B cell (primary cell): Measurements from ENCODE around the gene ZBED4. TPM values are rescaled to one million over a fixed set of nuclear protein-coding genes. Genes with fewer than 3 reads are reported as not detected.

Source experiments
- ATAC-seq: fragments of 200-7000 bp; cut with Tn5 transposase; one replicate; pipeline ENCODE4 v1.10.0; 2021; ENCODE audit warnings: low read depth, mild to moderate bottlenecking, moderate number of reproducible peaks, moderate library complexity
- CTCF ChIA-PET: fragments of 350-600 bp; sonication (Branson Sonifier 250); formaldehyde crosslinking; loops from one replicate; lab custom pipeline; 2021; ENCODE audit warnings: antibody characterized with exemption, inconsistent platforms; lab: Charles Lee
- POLR2A ChIA-PET: fragments of 350-600 bp; sonication (Branson Sonifier 250); formaldehyde crosslinking; loops from one replicate; lab custom pipeline; 2021; ENCODE audit warnings: antibody characterized with exemption; lab: Charles Lee
- DNase-seq: peaks from one replicate; pipeline ENCODE4 v3.0.0; 2013
- H2AFZ ChIP-seq: 2 replicates; pipeline ENCODE4 v1.6.1; 2012; ENCODE audit warnings: mild to moderate bottlenecking, low read depth, low read length; ENCODE audit not compliant: insufficient read depth, poor library complexity, severe bottlenecking
- H3K27ac ChIP-seq, 2 donors: 1 replicate in 1 of 2; 2 replicates in 1 of 2; pipeline ENCODE4 v1.5.1; 2012 to 2013; ENCODE audit warnings: low read length in 2 of 2, mild to moderate bottlenecking in 2 of 2, moderate library complexity in 1 of 2
- H3K27me3 ChIP-seq, 4 experiments: fragments of 200-600 bp in 1 of 4; sonication (generic) in 1 of 4; replicated peaks in 1 of 4; 1 replicate in 2 of 4; 2 replicates in 2 of 4; pipeline versions ENCODE4 v1.6.1 to v1.7.0; 2013 to 2016; ENCODE audit warnings: low read length in 3 of 4, mild to moderate bottlenecking in 2 of 4, mixed read lengths in 1 of 4, moderate library complexity in 1 of 4; ENCODE audit not compliant: insufficient read depth in 4 of 4, control insufficient read depth in 3 of 4; ENCODE audit errors: control extremely low read depth in 1 of 4
- H3K36me3 ChIP-seq, 2 experiments: replicated peaks in 1 of 2; 1 replicate in 1 of 2; 2 replicates in 1 of 2; pipeline versions ENCODE4 v1.6.1 to v1.7.1; 2013; ENCODE audit warnings: low read length in 1 of 2; ENCODE audit not compliant: insufficient read depth in 2 of 2, control insufficient read depth in 1 of 2; ENCODE audit errors: control extremely low read depth in 1 of 2, extremely low read depth in 1 of 2
- H3K4me1 ChIP-seq, 2 donors: fragments of 200-600 bp in 1 of 2; sonication (generic) in 1 of 2; 1 replicate in 1 of 2; 2 replicates in 1 of 2; pipeline versions ENCODE4 v1.5.1 to v1.6.1; 2013 to 2017; ENCODE audit warnings: low read length in 2 of 2; ENCODE audit not compliant: control insufficient read depth in 2 of 2, insufficient read depth in 2 of 2
- H3K4me2 ChIP-seq: replicated peaks from 2 replicates; pipeline ENCODE3; 2012; ENCODE audit warnings: mild to moderate bottlenecking, low read depth, low read length; ENCODE audit not compliant: poor library complexity, severe bottlenecking
- H3K4me3 ChIP-seq, 5 experiments: fragments of 200-600 bp in 1 of 5; sonication (generic) in 1 of 5; 1 replicate in 3 of 5; 2 replicates in 2 of 5; pipeline versions ENCODE4 v1.5.1 to v1.7.0; 2011 to 2016; ENCODE audit warnings: low read length in 4 of 5, mild to moderate bottlenecking in 4 of 5, low read depth in 2 of 5, control low read depth in 1 of 5, moderate library complexity in 1 of 5; ENCODE audit not compliant: insufficient read depth in 1 of 5; ENCODE audit errors: control extremely low read depth in 1 of 5, extremely low read depth in 1 of 5
- H3K79me2 ChIP-seq: fragments of 200-600 bp; sonication (generic); one replicate; pipeline ENCODE4 v1.6.0; 2016; ENCODE audit warnings: low read length; ENCODE audit not compliant: control insufficient read depth, insufficient read depth
- H3K9ac ChIP-seq: fragments of 200-600 bp; sonication (generic); 2 replicates; pipeline ENCODE4 v1.6.1; 2017; ENCODE audit warnings: mild to moderate bottlenecking, low read length, moderate library complexity
- H3K9me3 ChIP-seq, 3 donors: one replicate each; pipeline versions ENCODE4 v1.6.1 to v1.7.1; 2013; ENCODE audit warnings: low read length in 2 of 3; ENCODE audit not compliant: control insufficient read depth in 2 of 3, insufficient read depth in 1 of 3; ENCODE audit errors: control extremely low read depth in 1 of 3
- H4K20me1 ChIP-seq: 2 replicates; pipeline ENCODE4 v1.6.0; 2012; ENCODE audit warnings: mild to moderate bottlenecking, low read length; ENCODE audit not compliant: insufficient read depth, control insufficient read depth, poor library complexity, severe bottlenecking
- H3K27ac Mint-ChIP-seq: one replicate; pipeline ENCODE4 v1.8.0; 2021; ENCODE audit warnings: mixed read lengths
- H3K27me3 Mint-ChIP-seq: one replicate; pipeline ENCODE4 v1.8.0; 2021; ENCODE audit warnings: mixed read lengths
- H3K4me1 Mint-ChIP-seq: one replicate; pipeline ENCODE4 v1.8.0; 2021; ENCODE audit warnings: mixed read lengths
- H3K4me3 Mint-ChIP-seq: one replicate; pipeline ENCODE4 v1.8.0; 2021; ENCODE audit warnings: mixed read lengths
- H3K9me3 Mint-ChIP-seq: one replicate; pipeline ENCODE4 v1.8.0; 2022; ENCODE audit warnings: mixed read lengths; ENCODE audit not compliant: insufficient read depth
- EZH2 ChIP-seq: IDR thresholded peaks from 2 replicates; pipeline ENCODE4 v1.6.1; 2012; ENCODE audit warnings: borderline replicate concordance, low read depth, mild to moderate bottlenecking, moderate library complexity, low read length; ENCODE audit not compliant: insufficient read depth, poor library complexity, severe bottlenecking
- WGBS: methylation state at CpG from one replicate; pipeline ENCODE4 v1.1.5; 2013; ENCODE audit warnings: missing lambda C conversion rate; ENCODE audit not compliant: insufficient coverage; 5-methylcytosine and 5-hydroxymethylcytosine counted together
- intact Hi-C: fragments of 100-400 bp; cut with micrococcal nuclease; formaldehyde crosslinking; loops from one replicate; pipeline ENCODE4 v1.10.0; 2022
- polyA plus RNA-seq: library from polyadenylated mRNA; depleted of rRNA; stranded (reverse); fragments of >200 nt; gene quantifications from 2 replicates; pipeline ENCODE4 v1.2.3, GENCODE V29; 2012
- total RNA-seq, 2 donors: library from RNA; stranded (reverse); fragments of 120-200 nt in 1 of 2; gene quantifications; 1 replicate in 1 of 2; 2 replicates in 1 of 2; pipeline versions ENCODE4 v1.2.3 to v1.2.4, GENCODE V29; 2013 to 2022
- TF ChIP-seq, protein P1 (sequence below): fragments of 200-600 bp; IDR thresholded peaks from one replicate; pipeline ENCODE4 v1.8.0; 2022; ENCODE audit warnings: antibody characterized with exemption, mild to moderate bottlenecking

Gene ZBED4
- total and polyA plus RNA-seq, 2 donors (not counting 1 experiment from before 2014, with no cell fraction given), result 5.9 to 14.6 TPM

DNA sequence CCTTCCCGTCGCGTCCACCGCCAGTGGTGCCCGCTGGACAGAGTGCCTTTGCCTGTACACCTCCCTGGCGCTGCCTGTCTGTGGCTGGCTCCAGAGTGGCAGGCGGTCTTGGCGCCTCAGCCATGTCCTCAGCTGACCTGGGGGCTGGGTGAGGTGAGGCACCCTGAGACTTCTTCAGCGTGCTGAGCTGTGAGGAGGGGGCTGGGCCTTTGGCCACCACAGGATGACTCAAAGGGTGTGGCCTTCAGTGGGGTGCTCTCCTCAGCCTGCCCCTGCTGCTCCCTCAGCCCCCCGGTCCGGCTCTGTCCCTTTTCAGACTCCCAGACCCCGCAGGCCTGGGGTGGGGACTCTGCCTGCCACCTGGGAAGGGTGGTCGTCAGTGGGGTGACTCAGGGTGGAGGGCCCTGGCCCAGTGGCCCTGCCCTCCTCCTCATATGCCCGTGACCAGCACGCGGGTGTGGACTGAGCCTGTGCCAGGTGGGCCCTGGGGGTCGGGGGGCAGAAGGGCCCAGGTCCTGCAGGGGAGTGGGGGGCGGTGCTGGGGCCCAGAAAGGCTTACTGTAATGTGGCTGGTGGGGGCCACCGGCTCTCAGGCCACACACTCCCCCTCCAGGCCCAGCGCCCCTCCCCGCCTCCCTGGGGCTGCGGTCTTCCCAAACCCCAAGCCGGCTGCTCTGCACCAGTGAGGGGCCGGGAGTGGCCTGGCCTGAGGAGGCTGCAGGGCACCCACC is 80.7 kb downstream of the ZBED4 start:
- ChIA-PET CTCF (interaction anchor here (0.5 to 5.0 kb wide), 6 partner anchors 10 to 97 kb away, joined by 3 to 127 read pairs (median 6); no protein-coding TSS in a partner anchor), POLR2A (interaction anchor here (1.5 to 4.6 kb wide), 5 partner anchors 16 to 33 kb away, joined by 3 to 20 read pairs (median 12); partner anchors contain the start of genes ALG12, CRELD2 and PIM3)
- peak overlapping the region in 4 of 5 experiments; percentile 69 to 84 (median 77) for H3K4me3 ChIP-seq
- no peaks in the 10 kb centered on the region for H3K27me3 Mint-ChIP-seq
- H3K36me3 ChIP-seq, result no peaks in the 10 kb centered on the region
- H3K9me3 ChIP-seq, result peaks cover 0 to 5% (median 0%) of the 10 kb centered on the region in 3 donors
- no peaks in the 10 kb centered on the region for H3K9me3 Mint-ChIP-seq
- peak overlapping the region; percentile 96 for H3K27ac Mint-ChIP-seq
- peak overlapping the region; percentile 83 for H3K4me3 Mint-ChIP-seq
- H3K27ac ChIP-seq, result peak overlapping the region; percentile 94 to 97
- WGBS, result 24% methylated on average over 15 of the region's 24 CpGs
- DNase-seq (peak; percentile 65), ATAC-seq (no peak)
- H2AFZ ChIP-seq, result no peak overlapping the region
- peak overlapping the region; percentile 82 for H3K9ac ChIP-seq
- intact Hi-C loops, result loop anchor here (10.0 kb wide), 1 partner anchor 540 kb away; the partner anchor contains the start of gene SBF1
- no peaks in the 10 kb centered on the region for H4K20me1 ChIP-seq
- peaks cover 58 to 70% of the 10 kb centered on the region in 2 donors for H3K4me1 ChIP-seq
- TF ChIP-seq, protein P1, sequence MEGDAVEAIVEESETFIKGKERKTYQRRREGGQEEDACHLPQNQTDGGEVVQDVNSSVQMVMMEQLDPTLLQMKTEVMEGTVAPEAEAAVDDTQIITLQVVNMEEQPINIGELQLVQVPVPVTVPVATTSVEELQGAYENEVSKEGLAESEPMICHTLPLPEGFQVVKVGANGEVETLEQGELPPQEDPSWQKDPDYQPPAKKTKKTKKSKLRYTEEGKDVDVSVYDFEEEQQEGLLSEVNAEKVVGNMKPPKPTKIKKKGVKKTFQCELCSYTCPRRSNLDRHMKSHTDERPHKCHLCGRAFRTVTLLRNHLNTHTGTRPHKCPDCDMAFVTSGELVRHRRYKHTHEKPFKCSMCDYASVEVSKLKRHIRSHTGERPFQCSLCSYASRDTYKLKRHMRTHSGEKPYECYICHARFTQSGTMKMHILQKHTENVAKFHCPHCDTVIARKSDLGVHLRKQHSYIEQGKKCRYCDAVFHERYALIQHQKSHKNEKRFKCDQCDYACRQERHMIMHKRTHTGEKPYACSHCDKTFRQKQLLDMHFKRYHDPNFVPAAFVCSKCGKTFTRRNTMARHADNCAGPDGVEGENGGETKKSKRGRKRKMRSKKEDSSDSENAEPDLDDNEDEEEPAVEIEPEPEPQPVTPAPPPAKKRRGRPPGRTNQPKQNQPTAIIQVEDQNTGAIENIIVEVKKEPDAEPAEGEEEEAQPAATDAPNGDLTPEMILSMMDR, result no peak
- TF ChIP-seq EZH2, result no peak
- H3K4me1 Mint-ChIP-seq, result peaks cover 44% of the 10 kb centered on the region
- peak overlapping the region; percentile 88 for H3K4me2 ChIP-seq
- H3K27me3 ChIP-seq, result no peaks in the 10 kb centered on the region
- H3K79me2 ChIP-seq, result peaks cover 19% of the 10 kb centered on the region
